Osteocyte (in vitro differentiated cells): Measurements from ENCODE around the gene CD33. TPM values are rescaled to one million over a fixed set of nuclear protein-coding genes. Genes with fewer than 3 reads are reported as not detected.
A peak's percentile ranks its signal among the peaks of the same experiment; 100 is the strongest.

Experiments used
- DNase-seq: peaks from one replicate; pipeline ENCODE4 v3.0.0; 2021; ENCODE audit warnings: mixed read lengths; ENCODE audit not compliant: unreplicated experiment; ENCODE audit errors: extremely low spot score
- H3K27ac Mint-ChIP-seq: one replicate; pipeline ENCODE4 v1.8.0; 2021; ENCODE audit warnings: mild to moderate bottlenecking, mixed read lengths; ENCODE audit not compliant: unreplicated experiment
- H3K27me3 Mint-ChIP-seq: one replicate; pipeline ENCODE4 v1.8.0; 2021; ENCODE audit warnings: mixed read lengths; ENCODE audit not compliant: unreplicated experiment
- H3K36me3 Mint-ChIP-seq: one replicate; pipeline ENCODE4 v1.8.0; 2021; ENCODE audit warnings: mixed read lengths; ENCODE audit not compliant: unreplicated experiment
- H3K4me1 Mint-ChIP-seq: one replicate; pipeline ENCODE4 v1.8.0; 2021; ENCODE audit warnings: mixed read lengths; ENCODE audit not compliant: unreplicated experiment
- H3K4me3 Mint-ChIP-seq: one replicate; pipeline ENCODE4 v1.8.0; 2021; ENCODE audit warnings: mild to moderate bottlenecking, moderate library complexity, mixed read lengths; ENCODE audit not compliant: unreplicated experiment
- H3K9me3 Mint-ChIP-seq: one replicate; pipeline ENCODE4 v1.8.0; 2021; ENCODE audit warnings: mixed read lengths; ENCODE audit not compliant: unreplicated experiment
- CTCF ChIP-seq: fragments of 200-600 bp; sonication (generic); IDR thresholded peaks from 2 replicates; pipeline ENCODE4 v1.5.0; 2021; ENCODE audit warnings: antibody characterized with exemption, mild to moderate bottlenecking, moderate library complexity
- total RNA-seq: library from RNA; stranded (reverse); gene quantifications from 2 replicates; pipeline ENCODE4 v1.2.1, GENCODE V29; 2021

CD33 gene
- total RNA-seq, 1 donor from 2014 or later: not detected

- H3K9me3 Mint-ChIP-seq: no peaks in the 10 kb centered on the region
Observed at GRCh38 chr19:51192689-51193088, 32.2 kb upstream of the CD33 start.

GRCh38 chr19:51194527-51195315, 30.2 kb upstream of the CD33 start:
- Mint-ChIP-seq H3K27ac (no peak overlapping the region), H3K9me3 (no peaks in the 10 kb centered on the region), H3K4me3 (no peak overlapping the region), H3K36me3 (no peaks in the 10 kb centered on the region), H3K27me3 (no peaks in the 10 kb centered on the region), H3K4me1 (no peaks in the 10 kb centered on the region)
- DNase-seq: peak; percentile 38
- TF ChIP-seq CTCF: no peak

More at GRCh38 chr19:51192689-51193088, 32.2 kb upstream of the CD33 start:
- H3K27me3 Mint-ChIP-seq: no peaks in the 10 kb centered on the region
- DNase-seq: no peak
- no peaks in the 10 kb centered on the region for H3K4me1 Mint-ChIP-seq
- no peak overlapping the region for H3K27ac Mint-ChIP-seq
- no peak overlapping the region for H3K4me3 Mint-ChIP-seq
- TF ChIP-seq CTCF: no peak
- no peaks in the 10 kb centered on the region for H3K36me3 Mint-ChIP-seq

- H3K27me3 Mint-ChIP-seq: no peaks in the 10 kb centered on the region
- H3K36me3 Mint-ChIP-seq: no peaks in the 10 kb centered on the region
- no peaks in the 10 kb centered on the region for H3K9me3 Mint-ChIP-seq
- H3K27ac Mint-ChIP-seq: no peak overlapping the region
- TF ChIP-seq CTCF: no peak
- DNase-seq: peak; percentile 73
- H3K4me3 Mint-ChIP-seq: no peak overlapping the region
- no peaks in the 10 kb centered on the region for H3K4me1 Mint-ChIP-seq
Observed at GRCh38 chr19:51195316-51195586, 29.6 kb upstream of the CD33 start.

- TF ChIP-seq CTCF: no peak
- H3K4me1 Mint-ChIP-seq: no peaks in the 10 kb centered on the region
- no peaks in the 10 kb centered on the region for H3K9me3 Mint-ChIP-seq
- DNase-seq: peak; percentile 73
- no peak overlapping the region for H3K27ac Mint-ChIP-seq
- no peak overlapping the region for H3K4me3 Mint-ChIP-seq
- H3K27me3 Mint-ChIP-seq: no peaks in the 10 kb centered on the region
- H3K36me3 Mint-ChIP-seq: no peaks in the 10 kb centered on the region
Observed at GRCh38 chr19:51195616-51196015, 29.3 kb upstream of the CD33 start.

- no peaks in the 10 kb centered on the region for H3K27me3 Mint-ChIP-seq
- H3K36me3 Mint-ChIP-seq: no peaks in the 10 kb centered on the region
- no peak overlapping the region for H3K4me3 Mint-ChIP-seq
- no peak for TF ChIP-seq CTCF
- peak; percentile 8 for DNase-seq
- H3K27ac Mint-ChIP-seq: no peak overlapping the region
- no peaks in the 10 kb centered on the region for H3K4me1 Mint-ChIP-seq
- no peaks in the 10 kb centered on the region for H3K9me3 Mint-ChIP-seq
Observed at GRCh38 chr19:51196181-51196580, 28.7 kb upstream of the CD33 start.
